AG09319 (cell line): Measurements from ENCODE around the gene DGCR2.
"Not testable (repeated sequence)": the region's sequence is repeated elsewhere in the genome, so short reads cannot be mapped to it uniquely, and the experiment has no call there.

Source experiments
- DNase-seq: peaks from one replicate; pipeline ENCODE4 v3.0.0-alpha.2; 2010; ENCODE audit warnings: low read depth; ENCODE audit errors: extremely low read depth
- TF ChIP-seq, protein P1 (sequence below): IDR thresholded peaks from 2 replicates; pipeline ENCODE4 v1.5.1; 2011; ENCODE audit warnings: low read depth, mild to moderate bottlenecking, inconsistent platforms, low read length, moderate library complexity

The DGCR2 gene

DNA sequence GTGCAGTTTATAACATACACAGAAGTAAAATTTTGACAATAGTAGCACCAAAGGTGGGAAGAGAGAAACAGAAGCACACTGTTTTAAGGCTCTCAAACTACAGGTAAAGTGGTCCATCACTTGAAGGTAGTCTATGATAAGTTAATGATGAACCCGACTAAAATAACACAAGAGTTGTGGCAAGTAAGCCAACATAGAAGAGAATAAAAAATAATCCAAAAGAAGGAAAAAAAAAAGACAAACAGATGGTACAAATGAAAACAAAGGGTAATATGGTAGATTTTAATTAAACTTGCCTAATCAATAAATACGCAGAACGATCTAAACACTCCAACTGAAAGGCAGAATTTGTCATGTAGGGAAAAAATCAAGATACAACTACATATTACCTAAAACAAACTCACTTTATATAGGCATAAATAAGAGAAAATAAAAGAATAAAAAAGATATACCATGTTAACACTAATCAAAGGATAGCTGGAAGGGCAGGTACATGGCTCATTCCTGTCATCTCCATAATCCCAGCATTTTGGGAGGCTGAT lies 31.6 kb downstream of the DGCR2 start:
- TF ChIP-seq, protein P1, sequence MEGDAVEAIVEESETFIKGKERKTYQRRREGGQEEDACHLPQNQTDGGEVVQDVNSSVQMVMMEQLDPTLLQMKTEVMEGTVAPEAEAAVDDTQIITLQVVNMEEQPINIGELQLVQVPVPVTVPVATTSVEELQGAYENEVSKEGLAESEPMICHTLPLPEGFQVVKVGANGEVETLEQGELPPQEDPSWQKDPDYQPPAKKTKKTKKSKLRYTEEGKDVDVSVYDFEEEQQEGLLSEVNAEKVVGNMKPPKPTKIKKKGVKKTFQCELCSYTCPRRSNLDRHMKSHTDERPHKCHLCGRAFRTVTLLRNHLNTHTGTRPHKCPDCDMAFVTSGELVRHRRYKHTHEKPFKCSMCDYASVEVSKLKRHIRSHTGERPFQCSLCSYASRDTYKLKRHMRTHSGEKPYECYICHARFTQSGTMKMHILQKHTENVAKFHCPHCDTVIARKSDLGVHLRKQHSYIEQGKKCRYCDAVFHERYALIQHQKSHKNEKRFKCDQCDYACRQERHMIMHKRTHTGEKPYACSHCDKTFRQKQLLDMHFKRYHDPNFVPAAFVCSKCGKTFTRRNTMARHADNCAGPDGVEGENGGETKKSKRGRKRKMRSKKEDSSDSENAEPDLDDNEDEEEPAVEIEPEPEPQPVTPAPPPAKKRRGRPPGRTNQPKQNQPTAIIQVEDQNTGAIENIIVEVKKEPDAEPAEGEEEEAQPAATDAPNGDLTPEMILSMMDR: no peak

DNA sequence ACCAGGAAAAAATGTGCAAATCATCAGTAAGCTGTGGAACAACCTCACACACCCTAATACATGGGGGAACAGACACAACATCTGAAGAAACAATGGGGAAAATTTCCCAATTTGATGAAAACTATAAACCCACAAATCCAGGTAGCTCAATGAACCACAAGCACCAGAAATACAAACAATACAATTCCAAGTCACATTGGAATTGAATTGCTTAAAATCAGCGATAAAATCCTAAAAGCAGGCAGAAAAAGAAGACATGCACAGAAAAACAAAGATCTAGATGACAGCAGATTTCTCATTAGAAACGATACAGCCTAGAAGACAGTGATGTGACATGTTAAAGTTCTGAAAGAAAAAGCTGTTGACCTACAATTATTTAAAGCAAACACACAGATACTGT lies 32.0 kb downstream of the DGCR2 start:
- TF ChIP-seq, protein P1: no peak
- no peak for DNase-seq

More for the DNA sequence above, 31.6 kb downstream of the DGCR2 start:
- DNase-seq: no peak

DNA sequence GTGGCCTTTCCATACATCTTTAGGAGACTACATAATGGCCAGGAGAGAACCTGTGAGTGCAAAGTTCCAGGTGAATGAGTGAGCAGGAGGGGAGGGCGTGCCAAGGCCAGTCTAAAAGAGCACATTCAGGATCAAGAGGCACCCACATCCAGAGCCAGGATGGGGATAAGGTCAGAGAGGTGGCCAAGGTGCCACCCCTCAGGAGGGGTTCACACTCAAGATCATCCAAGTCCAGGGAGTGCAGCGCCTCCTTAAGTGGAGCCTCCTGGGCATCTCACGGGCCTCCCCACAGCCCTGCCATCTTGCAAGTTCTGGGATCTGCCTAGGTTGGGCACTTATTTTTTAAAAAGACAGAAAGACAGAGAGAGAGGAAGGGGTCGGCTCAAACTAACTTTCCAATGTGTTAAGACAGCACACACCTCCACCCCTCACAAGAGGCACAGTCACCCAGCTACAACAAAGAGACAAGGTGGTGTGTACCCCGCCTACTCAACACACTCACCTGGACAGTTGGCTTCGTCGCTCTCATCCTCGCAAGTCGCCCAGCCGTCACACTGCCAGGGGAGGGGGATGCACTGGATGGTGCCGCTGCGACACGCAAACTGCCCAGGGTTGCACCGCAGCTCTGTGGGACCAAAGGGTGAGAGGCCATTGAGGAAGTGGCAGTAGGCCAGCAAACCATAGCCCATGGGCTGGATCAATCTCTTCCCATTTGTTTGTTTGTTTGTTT lies 33.2 kb downstream of the DGCR2 start:
- no peak for DNase-seq
- TF ChIP-seq, protein P1: no peak

DNA sequence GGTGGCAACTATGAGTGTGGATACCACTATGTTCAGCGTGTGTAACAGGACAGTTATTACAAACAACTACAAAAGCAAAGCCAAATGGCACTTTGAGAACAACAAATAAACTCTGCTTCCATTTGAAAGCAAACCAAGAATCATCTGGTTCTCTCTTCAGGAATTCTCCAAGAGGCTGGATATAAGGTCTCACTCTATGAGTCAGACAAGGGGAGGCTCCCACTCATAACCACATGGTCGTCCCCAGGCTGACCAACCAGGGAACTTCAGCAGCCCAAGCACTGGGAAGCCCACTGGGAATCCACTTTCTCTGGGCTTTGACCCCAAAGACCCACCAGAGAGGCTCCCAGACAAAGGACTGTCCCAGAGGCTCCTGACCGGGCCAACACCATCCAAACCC lies 35.3 kb downstream of the DGCR2 start:
- no peak for DNase-seq
- TF ChIP-seq, protein P1: no peak

DNA sequence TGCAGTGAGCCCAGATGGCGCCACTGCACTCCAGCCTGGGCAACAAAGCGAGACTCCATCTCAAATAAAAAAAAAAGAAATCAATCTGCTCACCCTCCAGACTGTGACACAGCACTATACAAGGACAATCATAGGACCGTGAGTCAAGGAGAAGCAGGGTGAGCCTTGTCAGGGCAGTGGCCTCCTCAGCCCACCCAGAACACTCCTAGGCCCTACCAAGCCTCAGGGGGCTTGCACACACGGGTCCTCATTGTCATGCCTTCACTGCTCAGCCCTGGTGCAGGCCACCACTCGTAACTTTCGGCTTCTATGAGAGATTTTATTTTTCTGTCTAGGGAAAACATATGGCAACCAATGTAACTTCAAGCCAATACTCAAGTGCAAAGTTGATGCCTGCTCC lies 35.8 kb downstream of the DGCR2 start:
- TF ChIP-seq, protein P1: no peak
- DNase-seq: no peak

DNA sequence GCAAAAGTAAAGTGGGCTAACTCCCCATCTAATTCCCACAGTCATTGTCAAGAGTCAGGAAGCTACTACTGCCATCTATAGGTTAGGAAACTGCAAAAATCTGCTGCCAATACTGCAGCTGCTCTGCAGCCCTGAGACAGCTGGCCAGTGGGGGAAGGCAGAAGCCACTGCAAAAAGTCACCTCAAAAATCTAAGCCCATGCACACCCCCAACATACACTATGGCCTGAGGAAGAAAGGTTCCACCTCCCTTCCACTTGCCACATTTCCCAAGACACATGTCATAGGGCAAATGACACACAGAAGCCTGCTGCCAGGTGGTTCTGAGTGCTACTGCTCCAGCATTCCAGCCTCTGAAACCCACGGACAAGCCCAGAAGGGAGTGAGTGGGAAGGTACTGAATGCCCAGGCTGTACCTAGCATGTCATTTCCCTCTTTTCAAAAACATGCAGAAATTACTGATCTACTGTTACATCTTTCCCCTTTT lies 36.9 kb downstream of the DGCR2 start:
- DNase-seq: no peak

DNA sequence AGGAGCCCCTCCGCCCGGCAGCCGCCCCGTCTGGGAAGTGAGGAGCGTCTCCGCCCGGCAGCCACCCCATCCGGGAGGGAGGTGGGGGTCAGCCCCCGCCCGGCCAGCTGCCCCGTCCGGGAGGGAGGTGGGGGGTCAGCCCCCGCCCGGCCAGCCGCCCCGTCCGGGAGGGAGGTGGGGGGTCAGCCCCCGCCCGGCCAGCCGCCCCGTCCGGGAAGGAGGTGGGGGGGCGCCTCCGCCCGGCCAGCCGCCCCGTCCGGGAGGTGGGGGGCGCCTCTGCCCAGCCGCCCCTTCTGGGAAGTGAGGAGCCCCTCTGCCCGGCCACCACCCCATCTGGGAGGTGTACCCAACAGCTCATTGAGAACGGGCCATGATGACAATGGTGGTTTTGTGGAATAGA lies 37.6 kb downstream of the DGCR2 start:
- DNase-seq: not testable (repeated sequence)

More for the DNA sequence above, 36.9 kb downstream of the DGCR2 start:
- TF ChIP-seq, protein P1: peak; percentile 50

GRCh38 chr22:19084126-19084525 lies 38.1 kb downstream of the DGCR2 start:
- not testable (repeated sequence) for DNase-seq
